Glomerular visceral epithelial cell (primary cell): Measurements from ENCODE around the gene CHN1.

Experiments
- DNase-seq: peaks from one replicate; pipeline ENCODE4 v3.0.0-alpha.2; 2016; ENCODE audit errors: extremely low spot score

The CHN1 gene

DNA sequence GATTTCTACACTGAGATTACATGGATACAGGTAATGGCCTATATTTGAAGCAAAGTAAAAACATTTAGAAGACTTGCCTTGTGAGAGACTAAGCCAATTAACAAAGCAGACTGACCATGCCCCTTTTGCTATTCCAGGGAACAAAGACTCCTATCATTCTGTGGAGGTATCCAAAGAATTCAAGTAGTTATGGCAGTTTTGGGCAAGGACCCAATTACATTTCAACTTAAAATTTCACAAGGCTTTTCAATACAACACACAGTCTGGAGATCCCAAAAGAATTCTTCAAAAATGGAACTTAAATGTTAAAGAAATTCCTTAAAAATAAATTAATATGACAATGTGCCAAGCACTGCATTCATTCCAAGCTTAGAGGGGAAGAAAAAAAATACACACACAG is 131.7 kb downstream of the CHN1 start:
- no peak for DNase-seq

DNA sequence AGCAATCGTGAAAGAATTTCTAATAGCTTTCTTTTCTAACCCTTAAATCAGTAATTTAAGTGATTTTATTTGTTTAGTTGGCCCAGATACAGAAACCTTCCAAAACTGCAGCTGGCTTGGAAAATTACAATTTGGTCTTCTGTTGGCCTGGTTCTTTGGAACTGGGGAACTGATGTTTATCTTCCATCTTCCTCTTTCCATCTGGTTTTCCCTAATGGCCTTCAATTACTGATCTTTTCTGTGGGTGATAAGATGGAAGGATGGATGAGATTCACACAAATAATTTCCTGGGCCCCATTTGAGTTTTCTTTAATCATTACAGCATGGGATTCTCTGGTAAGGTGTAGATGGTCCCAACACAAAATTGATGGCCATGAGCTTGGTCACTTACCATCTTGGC is 134.4 kb downstream of the CHN1 start:
- DNase-seq, result no peak

- DNase-seq, result no peak
These were observed 136.3 kb downstream of the CHN1 start for GRCh38 chr2:174868878-174869277.

DNA sequence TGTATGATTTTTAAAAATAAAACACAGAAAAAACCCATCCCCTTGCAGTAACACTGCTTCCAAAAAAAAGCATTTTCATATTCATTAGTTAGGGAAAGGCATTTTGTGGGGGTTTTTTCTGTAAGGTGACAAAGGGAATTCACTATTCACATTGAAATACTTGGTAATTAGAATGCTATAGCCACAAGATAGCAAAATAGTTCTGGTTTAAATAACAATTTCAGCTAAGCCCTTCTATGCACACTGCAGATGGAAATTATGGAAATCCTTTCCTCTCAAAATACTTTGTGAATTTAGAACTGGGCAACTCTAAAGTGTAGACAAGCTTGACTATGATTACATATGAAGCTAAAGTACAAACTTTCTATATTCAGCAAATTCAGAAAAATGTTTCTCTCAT is 138.8 kb downstream of the CHN1 start:
- no peak for DNase-seq

DNA sequence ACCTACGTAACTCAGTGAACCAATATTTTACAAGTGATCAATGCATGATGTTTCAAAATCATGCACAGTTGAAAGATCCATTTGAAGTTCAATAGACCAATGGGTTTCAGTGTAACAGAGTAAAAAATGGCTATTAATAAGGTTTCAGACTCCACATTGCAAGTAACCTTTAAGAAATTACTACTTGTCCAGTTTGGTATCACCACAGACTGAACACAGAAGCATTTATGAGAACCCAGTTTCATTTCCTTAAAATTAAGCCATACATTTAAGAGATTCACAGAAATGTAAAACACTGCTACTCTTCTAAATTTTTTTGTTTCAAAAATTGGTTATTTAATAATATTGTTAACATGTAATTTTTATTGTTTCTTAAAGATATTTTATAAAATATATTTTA is 142.0 kb downstream of the CHN1 start:
- DNase-seq, result no peak

DNA sequence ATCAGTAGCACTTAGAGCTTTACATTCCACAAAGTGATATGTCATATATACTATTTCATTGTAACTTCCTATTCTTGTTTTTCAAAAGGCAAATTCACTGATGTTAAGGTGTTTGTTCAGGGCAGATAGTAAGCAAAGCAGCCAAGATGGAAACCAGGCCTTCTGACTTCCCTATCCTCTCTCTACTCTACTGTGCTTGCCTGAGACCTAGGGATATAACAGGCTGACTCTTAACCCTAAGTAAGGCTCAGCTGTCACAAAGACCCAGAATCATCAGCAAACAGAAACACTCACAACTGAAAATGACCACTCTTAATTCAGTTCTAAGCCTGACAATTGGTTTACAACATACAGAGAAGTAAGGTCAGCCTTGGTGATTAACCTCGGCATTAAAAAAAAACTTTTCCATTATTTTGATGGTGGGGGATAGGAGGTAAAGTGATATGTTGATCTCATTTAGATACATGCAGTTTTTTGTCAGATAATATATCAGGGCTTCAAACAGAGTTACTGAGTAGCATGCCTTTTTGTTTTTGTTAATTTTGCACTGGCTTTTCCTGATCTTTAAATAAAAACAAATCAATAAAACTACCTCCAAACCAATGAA is 145.5 kb downstream of the CHN1 start:
- no peak for DNase-seq

- DNase-seq, result no peak
These were observed 146.4 kb downstream of the CHN1 start for GRCh38 chr2:174858745-174859144.

- DNase-seq, result no peak
These were observed 148.7 kb downstream of the CHN1 start for GRCh38 chr2:174856447-174856846.

- DNase-seq, result peak; percentile 44
These were observed 157.9 kb downstream of the CHN1 start for GRCh38 chr2:174846941-174847938.

DNA sequence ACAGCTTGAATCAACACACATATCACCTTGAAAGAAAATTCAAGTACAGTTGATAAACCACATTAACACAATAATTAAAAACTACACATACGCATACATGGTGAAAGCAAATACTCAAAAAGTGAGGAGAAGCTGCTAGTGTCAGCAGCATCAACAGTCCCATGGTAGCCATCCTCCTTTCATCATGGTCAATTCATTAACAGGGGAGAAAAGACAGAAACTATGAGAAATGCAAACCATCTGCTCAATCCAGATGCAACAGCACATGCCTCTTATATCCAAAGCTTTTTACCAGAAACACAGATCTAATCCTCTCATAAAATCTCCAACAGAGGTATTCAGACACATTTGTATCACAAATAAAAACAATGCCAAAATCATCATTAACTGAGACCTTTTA is 159.0 kb downstream of the CHN1 start:
- no peak for DNase-seq

GRCh38 chr2:174844295-174844708 is 160.9 kb downstream of the CHN1 start:
- no peak for DNase-seq

DNA sequence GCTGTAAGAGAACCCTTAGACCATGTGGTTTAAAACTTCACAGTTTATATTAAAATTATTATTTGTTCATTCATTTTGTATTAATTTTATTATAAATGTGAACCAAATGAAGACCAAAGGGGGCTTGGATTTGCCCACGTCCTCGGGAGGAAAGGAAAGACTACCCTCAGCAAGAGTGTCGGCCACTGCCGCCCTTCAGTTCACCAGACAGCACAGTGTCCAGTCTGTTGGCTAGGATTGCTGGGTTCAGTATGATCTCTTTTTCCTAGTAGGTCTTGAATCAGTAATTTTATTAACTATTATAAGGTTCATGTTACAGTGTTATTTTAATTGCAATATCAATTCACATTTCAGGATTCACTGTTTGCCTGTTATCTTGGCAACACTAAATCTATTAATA is 162.7 kb downstream of the CHN1 start:
- no peak for DNase-seq

DNA sequence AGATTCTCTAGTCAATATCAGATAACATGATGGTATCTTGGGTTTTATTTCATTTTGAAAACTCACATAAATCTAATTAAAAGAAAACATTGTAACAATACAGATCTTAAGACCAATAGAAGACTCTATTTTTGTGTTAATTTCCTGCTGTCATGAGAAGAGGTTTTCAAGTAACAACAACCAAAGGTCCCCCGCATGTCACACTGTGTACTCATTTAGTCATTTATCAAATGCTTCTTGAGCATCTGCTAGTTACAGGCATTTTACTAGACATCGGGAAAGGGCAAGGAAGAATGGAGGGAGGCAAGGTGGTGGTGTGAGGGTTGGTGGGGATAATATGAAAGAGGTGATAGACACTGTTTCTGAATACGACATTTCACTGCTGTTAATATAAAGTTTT is 163.2 kb downstream of the CHN1 start:
- DNase-seq, result no peak

DNA sequence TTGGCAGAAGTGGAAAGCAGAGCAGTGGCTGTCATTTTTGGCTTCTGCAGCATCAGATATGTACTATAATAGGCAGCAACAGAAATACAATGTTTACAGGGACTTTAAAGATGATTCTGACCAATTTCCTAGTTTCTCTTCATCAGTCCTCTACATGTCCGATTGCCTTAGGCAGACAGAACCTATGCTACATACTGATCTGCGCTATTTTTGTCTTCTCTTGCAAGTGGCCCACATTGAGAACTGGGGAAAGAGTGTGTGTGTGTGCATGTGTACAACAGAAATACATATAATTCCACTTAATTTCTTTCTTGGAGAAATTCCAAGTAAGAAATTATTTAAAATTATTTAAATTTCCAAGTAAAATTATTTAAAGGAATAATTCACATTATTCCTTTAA is 163.8 kb downstream of the CHN1 start:
- no peak for DNase-seq

- peak; percentile 24 for DNase-seq
These were observed 164.7 kb downstream of the CHN1 start for GRCh38 chr2:174840436-174840835.

DNA sequence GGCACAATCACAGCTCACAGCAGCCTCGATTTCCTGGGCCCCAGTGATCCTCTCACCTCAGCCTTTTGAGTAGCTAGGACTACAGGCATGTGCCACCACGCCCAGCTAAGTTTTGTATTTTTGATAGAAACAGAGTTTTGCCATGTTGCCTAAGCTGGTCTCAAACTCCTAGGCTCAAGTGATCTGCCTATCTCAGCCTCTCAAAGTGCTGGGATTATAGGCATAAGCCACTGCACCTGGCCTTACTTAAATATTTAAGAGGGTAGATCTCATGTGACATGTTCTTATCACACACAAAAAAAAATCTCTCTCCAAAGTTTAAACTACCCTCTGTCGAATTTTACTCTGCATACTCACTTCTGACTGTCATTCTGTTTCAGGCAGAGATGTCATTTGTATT is 165.5 kb downstream of the CHN1 start:
- no peak for DNase-seq

DNA sequence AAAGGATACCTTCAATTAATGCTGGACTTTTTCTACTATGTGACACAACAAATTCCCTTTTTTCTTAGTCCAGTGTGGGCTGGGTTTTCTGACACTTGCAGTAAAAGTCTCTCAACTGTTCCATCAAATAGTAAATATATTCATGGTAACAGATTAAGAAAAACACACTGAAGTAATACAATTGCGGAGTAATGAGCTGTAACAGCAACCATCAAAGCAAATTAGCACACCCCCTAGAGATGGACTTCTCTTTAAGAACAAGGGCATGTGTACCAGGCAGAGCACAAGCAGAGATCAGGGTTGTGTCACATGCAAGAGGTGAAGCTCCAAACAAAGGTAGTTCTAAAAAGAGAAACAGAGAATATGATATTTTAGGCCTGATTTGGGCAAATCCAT is 168.2 kb downstream of the CHN1 start:
- DNase-seq, result no peak

DNA sequence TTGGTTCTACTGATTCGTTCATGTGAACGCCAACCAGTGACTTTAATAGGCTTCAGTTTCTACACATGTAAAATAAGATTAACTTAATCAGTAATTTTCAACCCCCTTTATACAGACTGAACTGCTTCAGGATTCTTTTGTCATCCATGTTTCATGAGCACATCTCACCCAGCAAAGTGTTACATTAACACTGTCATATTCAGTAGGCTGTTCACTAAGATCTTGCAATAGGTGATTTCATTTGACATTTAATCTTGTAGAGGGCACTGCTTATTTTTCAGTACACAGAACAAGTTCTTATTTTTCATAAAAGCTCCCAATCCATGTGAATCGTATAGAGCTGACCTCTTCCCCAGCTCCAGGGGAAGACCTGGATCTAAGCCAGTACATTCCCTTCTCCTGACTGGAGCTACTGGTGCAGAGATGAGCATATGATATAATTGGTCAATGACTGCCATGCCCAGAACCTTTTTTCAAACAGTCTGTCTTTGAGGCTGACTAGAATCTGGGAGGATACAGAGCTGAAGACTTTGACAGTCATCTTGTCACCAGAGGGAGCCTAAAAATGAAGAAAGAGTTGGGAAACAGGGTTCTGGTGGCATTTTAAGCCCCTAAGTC is 168.7 kb downstream of the CHN1 start:
- DNase-seq, result peak; percentile 93

DNA sequence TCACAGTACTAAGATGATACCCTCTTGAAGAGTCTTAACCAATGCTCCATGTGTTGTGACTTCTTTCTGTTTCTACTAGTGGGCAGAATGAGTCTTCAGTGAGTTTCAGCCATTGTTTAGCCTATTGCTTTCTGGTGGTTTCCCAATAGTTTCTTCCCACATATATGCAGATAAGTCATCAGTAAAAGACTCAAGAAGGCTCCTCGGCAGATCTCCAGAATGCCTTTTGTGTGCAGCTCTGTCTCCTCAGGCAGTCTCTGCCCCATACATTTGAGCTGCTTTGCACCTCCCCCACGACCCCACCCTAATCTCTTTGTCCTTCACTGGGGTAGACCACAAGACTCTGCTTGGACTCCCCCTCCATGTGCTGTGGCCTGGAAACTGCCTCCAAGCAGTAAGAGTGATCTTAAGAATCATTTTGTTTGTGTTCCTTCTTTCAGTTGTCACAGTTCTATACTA is 169.4 kb downstream of the CHN1 start:
- peak; percentile 85 for DNase-seq

- no peak for DNase-seq
These were observed 171.4 kb downstream of the CHN1 start for GRCh38 chr2:174833737-174834136.

DNA sequence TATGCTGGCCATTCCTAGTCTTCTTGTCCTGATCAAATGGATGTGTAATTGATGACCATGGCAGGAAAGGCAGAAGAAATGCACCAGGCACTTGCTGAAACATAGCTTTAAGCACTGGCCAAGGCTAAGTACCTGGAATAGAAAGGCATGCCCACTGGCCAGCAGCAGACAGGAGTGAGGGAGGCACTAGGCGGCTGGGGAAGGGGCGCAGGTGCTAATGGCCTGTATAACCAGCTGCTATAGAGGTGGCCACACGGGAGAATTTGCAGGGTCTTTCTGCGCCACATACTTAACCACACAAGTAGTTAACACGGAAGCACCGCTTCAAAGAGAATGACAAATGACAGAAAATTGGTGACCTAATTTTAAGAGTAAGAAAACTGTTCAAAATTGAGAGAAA is 174.6 kb downstream of the CHN1 start:
- no peak for DNase-seq

GRCh38 chr2:174829550-174829949 is 175.6 kb downstream of the CHN1 start:
- no peak for DNase-seq
